Mucosa of stomach (tissue), 1 donor: ENCODE measurements around the gene POC1B.

Experiments
- H3K27me3 ChIP-seq: one replicate; pipeline ENCODE4 v1.7.0; 2013; ENCODE audit warnings: mild to moderate bottlenecking, low read length; ENCODE audit not compliant: control insufficient read depth, insufficient read depth
- H3K36me3 ChIP-seq: one replicate; pipeline ENCODE4 v1.7.0; 2013; ENCODE audit warnings: low read length; ENCODE audit not compliant: control insufficient read depth, insufficient read depth
- H3K4me1 ChIP-seq: one replicate; pipeline ENCODE4 v1.7.0; 2013; ENCODE audit warnings: mild to moderate bottlenecking, low read length; ENCODE audit not compliant: control insufficient read depth, insufficient read depth
- H3K4me3 ChIP-seq: one replicate; pipeline ENCODE4 v1.7.0; 2013; ENCODE audit warnings: low read length
- H3K9ac ChIP-seq: one replicate; pipeline ENCODE4 v1.7.0; 2013; ENCODE audit warnings: mild to moderate bottlenecking, low read length, moderate library complexity
- H3K9me3 ChIP-seq: one replicate; pipeline ENCODE4 v1.7.0; 2013; ENCODE audit warnings: mild to moderate bottlenecking, low read length, moderate library complexity; ENCODE audit not compliant: control insufficient read depth
- donor health status: Pancreatic carcinoma.

Gene POC1B

GRCh38 chr12:89525824-89526770 is at the start of gene POC1B:
Gene POC1B, minus strand, starts transcription at chr12:89526047. Its CDS starts 152 bp downstream, at chr12:89525895.
- H3K27me3 ChIP-seq = no peaks in the 10 kb centered on the region
- H3K9ac ChIP-seq = peak within 1 kb of the TSS; percentile 90
- peak within 1 kb of the TSS; percentile 91 for H3K4me3 ChIP-seq
- no peaks in the 10 kb centered on the region for H3K36me3 ChIP-seq
- H3K4me1 ChIP-seq = no peaks in the 10 kb centered on the region
- no peaks in the 10 kb centered on the region for H3K9me3 ChIP-seq

GRCh38 chr12:89575374-89575773 is 49.5 kb upstream of the POC1B start:
- no peaks in the 10 kb centered on the region for H3K4me1 ChIP-seq
- no peaks in the 10 kb centered on the region for H3K9me3 ChIP-seq
- H3K36me3 ChIP-seq = no peaks in the 10 kb centered on the region
- no peak overlapping the region for H3K4me3 ChIP-seq
- no peak overlapping the region for H3K9ac ChIP-seq
- no peaks in the 10 kb centered on the region for H3K27me3 ChIP-seq

- no peaks in the 10 kb centered on the region for H3K27me3 ChIP-seq
- H3K9ac ChIP-seq = no peak overlapping the region
- no peak overlapping the region for H3K4me3 ChIP-seq
- no peaks in the 10 kb centered on the region for H3K9me3 ChIP-seq
- H3K36me3 ChIP-seq = no peaks in the 10 kb centered on the region
- H3K4me1 ChIP-seq = no peaks in the 10 kb centered on the region
Observed at GRCh38 chr12:89574736-89575208, 48.9 kb upstream of the POC1B start.

GRCh38 chr12:89573051-89573810 is 47.4 kb upstream of the POC1B start:
- Histone ChIP-seq H3K27me3 (no peaks in the 10 kb centered on the region), H3K4me3 (no peak overlapping the region), H3K9me3 (no peaks in the 10 kb centered on the region), H3K9ac (no peak overlapping the region), H3K4me1 (no peaks in the 10 kb centered on the region), H3K36me3 (no peaks in the 10 kb centered on the region)

- Histone ChIP-seq H3K36me3 (no peaks in the 10 kb centered on the region), H3K9ac (no peak overlapping the region), H3K4me3 (no peak overlapping the region), H3K27me3 (no peaks in the 10 kb centered on the region), H3K9me3 (no peaks in the 10 kb centered on the region), H3K4me1 (no peaks in the 10 kb centered on the region)
Observed at GRCh38 chr12:89571491-89572195, 45.8 kb upstream of the POC1B start.

- H3K9me3 ChIP-seq = no peaks in the 10 kb centered on the region
- no peak overlapping the region for H3K4me3 ChIP-seq
- no peaks in the 10 kb centered on the region for H3K4me1 ChIP-seq
- no peak overlapping the region for H3K9ac ChIP-seq
- H3K36me3 ChIP-seq = no peaks in the 10 kb centered on the region
- H3K27me3 ChIP-seq = no peaks in the 10 kb centered on the region
Observed at GRCh38 chr12:89568484-89568883, 42.6 kb upstream of the POC1B start.

GRCh38 chr12:89567691-89568239 is 41.9 kb upstream of the POC1B start:
- Histone ChIP-seq H3K9ac (no peak overlapping the region), H3K27me3 (no peaks in the 10 kb centered on the region), H3K9me3 (no peaks in the 10 kb centered on the region), H3K4me3 (no peak overlapping the region), H3K36me3 (no peaks in the 10 kb centered on the region), H3K4me1 (no peaks in the 10 kb centered on the region)

GRCh38 chr12:89566615-89567014 is 40.8 kb upstream of the POC1B start:
- H3K4me3 ChIP-seq = no peak overlapping the region
- H3K9me3 ChIP-seq = no peaks in the 10 kb centered on the region
- no peaks in the 10 kb centered on the region for H3K36me3 ChIP-seq
- H3K27me3 ChIP-seq = no peaks in the 10 kb centered on the region
- H3K4me1 ChIP-seq = no peaks in the 10 kb centered on the region
- no peak overlapping the region for H3K9ac ChIP-seq

GRCh38 chr12:89565002-89565401 is 39.2 kb upstream of the POC1B start:
- Histone ChIP-seq H3K4me3 (no peak overlapping the region), H3K27me3 (no peaks in the 10 kb centered on the region), H3K9ac (no peak overlapping the region), H3K36me3 (no peaks in the 10 kb centered on the region), H3K4me1 (no peaks in the 10 kb centered on the region), H3K9me3 (no peaks in the 10 kb centered on the region)

GRCh38 chr12:89559753-89560152 is 33.9 kb upstream of the POC1B start:
- no peaks in the 10 kb centered on the region for H3K9me3 ChIP-seq
- H3K4me1 ChIP-seq = no peaks in the 10 kb centered on the region
- no peaks in the 10 kb centered on the region for H3K27me3 ChIP-seq

GRCh38 chr12:89556976-89557375 is 31.1 kb upstream of the POC1B start:
- H3K9ac ChIP-seq = no peak overlapping the region
- H3K36me3 ChIP-seq = no peaks in the 10 kb centered on the region
- H3K4me1 ChIP-seq = no peaks in the 10 kb centered on the region
- no peaks in the 10 kb centered on the region for H3K9me3 ChIP-seq
- no peaks in the 10 kb centered on the region for H3K27me3 ChIP-seq
- H3K4me3 ChIP-seq = no peak overlapping the region

More at GRCh38 chr12:89559753-89560152, 33.9 kb upstream of the POC1B start:
- Histone ChIP-seq H3K36me3 (no peaks in the 10 kb centered on the region), H3K4me3 (no peak overlapping the region), H3K9ac (no peak overlapping the region)
